ENCODE results near the gene LAMB3. TPM values are rescaled to one million over a fixed set of nuclear protein-coding genes. Genes with fewer than 3 reads are reported as not detected.

LAMB3 gene
- total and polyA plus RNA-seq, 10 of the 15 experiments (the other 5 are each of a cell fraction or from before 2014, with no cell fraction given) = 0.04 to 1.8 (median 0.10) TPM; not detected in 1

- RAD21 ChIA-PET (ENCODE audit: unreplicated experiment) = interaction anchor here (1.1 to 1.5 kb wide), 2 partner anchors 21 to 39 kb away, joined by 3 to 4 read pairs; no protein-coding TSS in a partner anchor
- intact Hi-C loops (cut with micrococcal nuclease; ENCODE audit: unreplicated experiment) (no loop called here), in situ Hi-C loops (cut with MboI) (no loop called here)
- H4K20me1 ChIP-seq (ENCODE audit: control insufficient read depth, insufficient read depth) = no peaks in the 10 kb centered on the region
- ATAC-seq (no peak), DNase-seq (ENCODE audit: low read depth, low spot score) (no peak), FAIRE-seq (no peak)
- H3K79me2 ChIP-seq (ENCODE audit: control insufficient read depth, insufficient read depth, low read length) = no peaks in the 10 kb centered on the region
- POLR2A ChIA-PET = no interaction called here
- no peak overlapping the region for H3K9ac ChIP-seq (ENCODE audit: control insufficient read depth, insufficient read depth, low read length)
- no peaks in the 10 kb centered on the region; the same call in 2 of the 3 replicates for H3K9me3 ChIP-seq (replicated peaks; ENCODE audit: control insufficient read depth, insufficient read depth, low read length)
- CTCF ChIA-PET = interaction anchor here (0.8 to 3.4 kb wide), 6 partner anchors 9 to 158 kb away, joined by 3 to 18 read pairs (median 6); no protein-coding TSS in a partner anchor
- no peak overlapping the region for H3K4me2 ChIP-seq (ENCODE audit: control insufficient read depth, insufficient read depth)
- no peaks in the 10 kb centered on the region for H3K4me1 ChIP-seq (ENCODE audit: control insufficient read depth, insufficient read depth, low read length)
- peaks cover 5 to 12% of the 10 kb centered on the region in 2 experiments for H3K27me3 ChIP-seq (replicated peaks in 1 of 2; ENCODE audit: control insufficient read depth in 2 of 2, insufficient read depth in 2 of 2, low read length in 1 of 2)
- H3K4me3 ChIP-seq = no peak overlapping the region
- H2AFZ ChIP-seq (ENCODE audit: control insufficient read depth, low read depth, low read length) = no peak overlapping the region
- TF ChIP-seq BCL11A (IDR thresholded peaks at IDR 0.05; ENCODE audit: low read depth, low read length) (no peak), ESRRA (IDR thresholded peaks at IDR 0.05; ENCODE audit: low read length) (no peak), SREBF1 (IDR thresholded peaks at IDR 0.05; ENCODE audit: low read length) (no peak), RELA (IDR thresholded peaks at IDR 0.05; ENCODE audit: borderline replicate concordance, partially characterized antibody) (no peak), ZBTB40 (IDR thresholded peaks at IDR 0.05; ENCODE audit: borderline replicate concordance) (no peak), MXI1 (IDR thresholded peaks at IDR 0.05; ENCODE audit: low read depth, low read length) (no peak), ATF3 (IDR thresholded peaks at IDR 0.05; ENCODE audit: borderline replicate concordance, extremely low read depth, low read depth, low read length) (no peak), SMAD5 (IDR thresholded peaks at IDR 0.05; ENCODE audit: low read depth) (no peak), PKNOX1 (IDR thresholded peaks at IDR 0.05) (no peak), STAT1 (conservative IDR thresholded peaks at IDR 0.05) (no peak), RB1 (IDR thresholded peaks at IDR 0.05; ENCODE audit: borderline replicate concordance) (no peak), HCFC1 (IDR thresholded peaks at IDR 0.05; ENCODE audit: low read length) (no peak), CHD4 (IDR thresholded peaks at IDR 0.05) (no peak), JUND (IDR thresholded peaks at IDR 0.05; ENCODE audit: low read depth, low read length) (no peak), NR2C1 (IDR thresholded peaks at IDR 0.05) (no peak), STAT3 (IDR thresholded peaks at IDR 0.05; ENCODE audit: low read depth, low read length) (no peak)
- no peak overlapping the region for H3K27ac ChIP-seq (ENCODE audit: control insufficient read depth, insufficient read depth)
- no peaks in the 10 kb centered on the region for H3K36me3 ChIP-seq (ENCODE audit: control insufficient read depth in 2 of 2, insufficient read depth in 2 of 2, low read length in 1 of 2)
- SMC1A ChIA-PET (ENCODE audit: uncharacterized antibody, unreplicated experiment) = interaction anchor here (1.0 to 1.9 kb wide), 4 partner anchors 8 to 100 kb away, joined by 3 to 4 read pairs (median 4); no protein-coding TSS in a partner anchor
- no TSS peak for BruUV-seq (replicated peaks)
- WGBS (ENCODE audit: insufficient coverage, insufficient replicate concordance, low lambda C conversion rate, missing lambda C conversion rate) = 17% methylated on average over 6 of the region's 6 CpGs
Observed at GRCh38 chr1:209590405-209590804, 61.8 kb downstream of the LAMB3 start.
